Dedifferentiated amniotic fluid mesenchymal stem cell (primary cell): ENCODE measurements around the gene ZIK1.

ENCODE experiments used
- DNase-seq: peaks from one replicate; pipeline ENCODE4 v3.0.0-alpha.2; 2016; ENCODE audit errors: extremely low spot score

The ZIK1 gene

GRCh38 chr19:57583521-57584416 lies at the start of gene ZIK1:
Gene ZIK1, plus strand, starts transcription at chr19:57584145. Its CDS starts 212 bp downstream, at chr19:57584357.
- peak; percentile 92 for DNase-seq

- no peak for DNase-seq
Measured at GRCh38 chr19:57537953-57538547, 45.9 kb upstream of the ZIK1 start.

- no peak for DNase-seq
Measured at GRCh38 chr19:57546513-57546912, 37.4 kb upstream of the ZIK1 start.

GRCh38 chr19:57552432-57552831 lies 31.5 kb upstream of the ZIK1 start:
- DNase-seq, result no peak

GRCh38 chr19:57557659-57558058 lies 26.3 kb upstream of the ZIK1 start:
- DNase-seq, result no peak

GRCh38 chr19:57558525-57558924 lies 25.4 kb upstream of the ZIK1 start:
- no peak for DNase-seq

GRCh38 chr19:57559008-57559403 lies 24.9 kb upstream of the ZIK1 start:
- no peak for DNase-seq

- DNase-seq, result peak; percentile 68
Measured at GRCh38 chr19:57559404-57560025, 24.4 kb upstream of the ZIK1 start, which contains the start of gene ZNF550. Gene ZNF550, minus strand, starts transcription at chr19:57559863. Its CDS starts 181 bp downstream, at chr19:57559682.

GRCh38 chr19:57560049-57560491 lies 23.9 kb upstream of the ZIK1 start:
- DNase-seq, result peak; percentile 29

GRCh38 chr19:57563547-57563946 lies 20.4 kb upstream of the ZIK1 start:
- no peak for DNase-seq

- DNase-seq, result no peak
Measured at GRCh38 chr19:57566396-57567265, 17.3 kb upstream of the ZIK1 start.

GRCh38 chr19:57570707-57571106 lies 13.2 kb upstream of the ZIK1 start:
- no peak for DNase-seq

- DNase-seq, result no peak
Measured at GRCh38 chr19:57572415-57572947, 11.5 kb upstream of the ZIK1 start.

GRCh38 chr19:57576661-57577060 lies 7.3 kb upstream of the ZIK1 start:
- no peak for DNase-seq

- DNase-seq, result peak; percentile 99
Measured at GRCh38 chr19:57578487-57579205, 5.3 kb upstream of the ZIK1 start, which contains the start of gene ZNF416. Gene ZNF416, minus strand, starts transcription at chr19:57578911. Its CDS starts 207 bp downstream, at chr19:57578704.

- no peak for DNase-seq
Measured at GRCh38 chr19:57583104-57583520, 833 bp upstream of the ZIK1 start.

GRCh38 chr19:57587529-57587928 lies 3.6 kb downstream of the ZIK1 start:
- DNase-seq, result no peak

GRCh38 chr19:57599377-57599760 lies 15.4 kb downstream of the ZIK1 start:
- no peak for DNase-seq

- peak; percentile 86 for DNase-seq
Measured at GRCh38 chr19:57599761-57600383, 15.9 kb downstream of the ZIK1 start, which contains the start of gene ZNF530. Gene ZNF530, plus strand, starts transcription at chr19:57599885. Its CDS starts 4,461 bp downstream, at chr19:57604346.

- no peak for DNase-seq
Measured at GRCh38 chr19:57606931-57607330, 23.0 kb downstream of the ZIK1 start.
